GM12801 (cell line): ENCODE data around the gene PYGB.

Experiments
- TF ChIP-seq, protein P1 (sequence below): IDR thresholded peaks from one replicate; pipeline ENCODE4 v1.5.1; 2011; ENCODE audit warnings: control low read depth; ENCODE audit not compliant: insufficient read length; ENCODE audit errors: extremely low read depth

Gene PYGB

DNA sequence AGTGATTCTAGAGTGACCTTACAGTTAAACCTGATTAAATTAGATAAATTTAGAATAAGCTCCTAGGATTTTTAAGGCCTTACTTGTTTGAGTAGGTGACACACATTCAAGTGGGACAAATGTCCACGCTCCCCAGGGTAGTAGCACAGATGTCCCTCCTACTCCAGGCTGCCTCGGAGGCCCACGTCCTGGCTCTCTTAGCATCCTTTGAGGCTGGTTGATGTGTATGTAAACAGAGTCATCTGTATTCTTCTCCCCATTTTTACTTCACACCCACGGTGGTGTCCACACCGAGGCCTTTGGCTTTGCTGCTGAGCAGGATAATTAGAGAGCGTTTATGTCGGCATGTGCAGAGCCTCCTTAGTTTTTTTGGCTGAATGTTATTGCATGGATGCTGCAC lies 36.6 kb upstream of the PYGB start:
- TF ChIP-seq, protein P1, sequence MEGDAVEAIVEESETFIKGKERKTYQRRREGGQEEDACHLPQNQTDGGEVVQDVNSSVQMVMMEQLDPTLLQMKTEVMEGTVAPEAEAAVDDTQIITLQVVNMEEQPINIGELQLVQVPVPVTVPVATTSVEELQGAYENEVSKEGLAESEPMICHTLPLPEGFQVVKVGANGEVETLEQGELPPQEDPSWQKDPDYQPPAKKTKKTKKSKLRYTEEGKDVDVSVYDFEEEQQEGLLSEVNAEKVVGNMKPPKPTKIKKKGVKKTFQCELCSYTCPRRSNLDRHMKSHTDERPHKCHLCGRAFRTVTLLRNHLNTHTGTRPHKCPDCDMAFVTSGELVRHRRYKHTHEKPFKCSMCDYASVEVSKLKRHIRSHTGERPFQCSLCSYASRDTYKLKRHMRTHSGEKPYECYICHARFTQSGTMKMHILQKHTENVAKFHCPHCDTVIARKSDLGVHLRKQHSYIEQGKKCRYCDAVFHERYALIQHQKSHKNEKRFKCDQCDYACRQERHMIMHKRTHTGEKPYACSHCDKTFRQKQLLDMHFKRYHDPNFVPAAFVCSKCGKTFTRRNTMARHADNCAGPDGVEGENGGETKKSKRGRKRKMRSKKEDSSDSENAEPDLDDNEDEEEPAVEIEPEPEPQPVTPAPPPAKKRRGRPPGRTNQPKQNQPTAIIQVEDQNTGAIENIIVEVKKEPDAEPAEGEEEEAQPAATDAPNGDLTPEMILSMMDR, result no peak

DNA sequence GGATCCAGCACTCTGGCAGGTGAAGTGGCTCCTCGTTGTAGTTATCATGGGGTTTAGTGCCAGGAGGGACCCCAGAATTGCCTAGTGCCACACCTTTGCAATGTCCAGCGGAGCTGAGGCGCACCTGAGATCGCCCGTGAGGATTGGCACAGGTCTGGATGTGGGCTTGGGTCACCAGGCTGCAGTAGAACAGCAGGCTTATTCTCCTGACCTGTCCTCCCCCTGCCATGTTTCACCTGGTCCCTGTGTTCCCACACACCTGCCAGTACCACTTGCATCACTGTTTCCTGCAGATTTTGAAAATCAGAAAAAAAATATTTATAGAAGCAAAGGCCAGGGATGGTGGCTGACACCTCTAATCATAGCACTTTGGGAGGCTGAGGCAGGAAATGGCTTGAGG lies 35.6 kb upstream of the PYGB start:
- TF ChIP-seq, protein P1, result no peak

DNA sequence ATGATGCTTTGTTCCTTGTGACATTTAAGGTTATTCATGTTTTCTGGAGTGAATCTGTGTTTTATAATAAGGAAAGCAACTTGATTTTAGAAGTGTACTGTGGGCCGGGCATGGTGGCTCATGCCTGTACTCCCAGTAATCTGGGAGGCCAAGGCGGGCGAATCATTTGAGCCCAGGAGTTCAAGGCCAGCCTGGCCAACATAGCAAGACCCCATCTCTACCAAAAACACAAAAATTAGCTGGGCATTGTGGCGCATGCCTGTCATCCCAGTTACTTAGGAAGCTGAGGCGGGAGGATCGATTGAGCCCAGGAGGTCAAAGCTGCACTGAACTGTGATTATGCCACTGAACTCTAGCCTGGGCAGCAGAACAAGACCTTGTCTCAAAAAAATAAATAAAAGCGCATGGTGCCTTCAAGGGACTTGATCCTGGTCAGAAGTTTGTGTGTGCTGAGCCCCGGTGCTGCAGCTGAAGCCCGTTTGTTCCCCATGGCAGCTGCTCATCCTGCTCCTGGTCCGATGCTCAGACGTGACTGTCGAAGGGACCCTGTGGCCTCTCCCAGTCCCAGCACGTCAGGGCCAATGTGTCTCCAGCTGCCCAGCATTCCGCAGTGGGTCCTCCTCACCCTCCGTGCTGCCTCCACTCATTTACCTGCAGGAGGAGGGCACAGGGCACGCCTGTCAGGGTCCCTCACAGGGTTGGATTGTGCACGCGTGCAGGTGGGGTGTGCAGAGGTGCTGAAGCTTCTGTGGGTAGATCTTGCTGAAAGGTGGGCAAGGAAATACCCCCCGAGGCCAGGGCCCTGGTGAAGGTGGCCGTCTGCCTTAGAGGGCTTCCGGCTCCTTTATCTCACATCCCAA lies 34.1 kb upstream of the PYGB start:
- TF ChIP-seq, protein P1, result no peak

DNA sequence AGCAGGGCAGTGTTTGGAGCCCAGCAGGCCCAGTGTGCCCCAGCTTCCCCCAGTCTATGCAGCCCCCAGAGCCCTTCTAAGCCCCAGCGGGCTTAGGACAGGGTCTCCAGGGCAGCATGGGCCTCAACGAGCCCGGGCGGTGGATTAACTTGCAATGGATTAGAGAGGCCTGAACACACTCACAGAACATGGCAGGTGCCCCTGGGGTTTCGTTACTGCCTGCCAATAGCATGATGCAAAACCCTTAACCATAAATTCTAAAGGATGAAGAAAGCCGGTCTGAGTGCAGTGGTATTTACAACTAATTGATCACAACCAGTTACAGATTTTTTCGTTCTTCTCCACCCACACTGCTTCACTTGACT lies 33.5 kb upstream of the PYGB start:
- TF ChIP-seq, protein P1, result no peak

DNA sequence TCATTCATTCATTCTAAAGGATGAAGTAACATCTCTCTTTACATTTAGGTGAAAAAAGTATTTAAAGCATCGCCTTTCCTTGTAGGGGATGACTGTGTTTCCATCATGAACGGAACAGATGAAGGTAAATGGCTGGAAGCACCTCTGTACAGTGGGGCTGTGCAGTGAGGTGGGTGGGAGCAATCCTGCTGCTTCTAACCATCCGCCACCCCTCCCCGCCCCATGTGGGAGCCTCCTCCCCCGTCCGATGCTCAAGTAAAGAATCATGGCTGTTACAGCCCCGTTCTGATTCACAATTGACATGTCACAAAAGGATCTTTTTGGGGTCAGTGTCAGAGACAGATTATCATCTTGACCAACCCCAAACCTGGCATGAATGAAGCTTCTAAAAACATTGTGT lies 33.1 kb upstream of the PYGB start:
- TF ChIP-seq, protein P1, result no peak

DNA sequence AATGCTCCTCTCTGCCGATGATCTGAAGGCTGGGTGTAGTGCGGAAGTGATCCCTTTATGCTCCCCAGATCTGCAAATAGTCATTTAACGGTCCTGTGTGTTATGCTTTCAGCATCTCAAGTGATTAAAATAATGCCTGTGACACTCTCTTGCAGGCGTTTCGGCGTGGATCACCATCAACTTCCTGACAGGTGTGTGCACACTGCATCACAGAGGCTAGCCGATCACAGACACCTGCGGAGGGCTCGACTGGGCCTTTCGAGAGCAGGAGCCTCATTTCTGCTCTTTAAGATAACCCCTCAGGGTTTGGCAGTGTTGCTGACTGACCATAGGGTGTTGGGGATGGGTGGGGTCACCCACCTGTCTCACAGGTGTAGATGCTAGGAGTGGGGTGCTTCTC lies 32.4 kb upstream of the PYGB start:
- TF ChIP-seq, protein P1, result no peak

DNA sequence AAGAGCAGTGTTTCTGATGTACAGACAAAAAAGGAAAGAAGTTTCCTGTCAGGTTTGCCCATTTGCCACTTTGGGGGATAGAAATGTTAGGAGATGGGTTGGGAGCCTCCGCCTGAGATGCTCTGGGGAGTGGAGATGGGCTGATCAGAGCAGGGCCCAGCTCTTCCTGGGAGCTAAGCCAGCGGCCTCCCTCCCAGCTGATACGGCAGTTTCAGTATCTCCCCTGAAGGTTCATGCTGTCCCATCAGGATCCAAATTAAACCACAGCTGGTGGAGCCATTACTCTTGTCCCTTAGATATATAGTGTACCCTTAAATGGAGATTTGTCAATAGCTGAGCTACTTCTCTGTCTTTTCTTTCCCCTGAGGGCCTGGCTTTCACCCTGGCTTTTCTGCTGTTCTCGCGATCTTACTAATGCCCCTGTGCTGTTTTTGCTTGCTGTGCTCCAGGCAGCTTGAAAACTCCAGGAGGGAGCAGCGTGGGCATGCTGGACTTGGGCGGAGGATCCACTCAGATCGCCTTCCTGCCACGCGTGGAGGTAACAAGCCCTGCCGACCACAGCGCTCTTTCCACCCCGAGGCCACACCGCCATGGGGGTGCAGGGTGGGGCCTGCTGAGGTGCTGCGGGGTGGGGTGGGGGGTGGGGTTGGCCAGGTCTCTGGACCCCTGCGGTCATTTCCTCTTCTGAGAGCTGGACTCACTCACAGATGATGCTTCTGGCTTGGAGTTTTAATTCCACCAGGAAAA lies 31.5 kb upstream of the PYGB start:
- TF ChIP-seq, protein P1, result no peak
